Measurements from ENCODE around the gene CD160. TPM values are rescaled to one million over a fixed set of nuclear protein-coding genes. Genes with fewer than 3 reads are reported as not detected.

The CD160 gene
- total RNA-seq, 1 experiment from 2014 or later, result not detected

DNA sequence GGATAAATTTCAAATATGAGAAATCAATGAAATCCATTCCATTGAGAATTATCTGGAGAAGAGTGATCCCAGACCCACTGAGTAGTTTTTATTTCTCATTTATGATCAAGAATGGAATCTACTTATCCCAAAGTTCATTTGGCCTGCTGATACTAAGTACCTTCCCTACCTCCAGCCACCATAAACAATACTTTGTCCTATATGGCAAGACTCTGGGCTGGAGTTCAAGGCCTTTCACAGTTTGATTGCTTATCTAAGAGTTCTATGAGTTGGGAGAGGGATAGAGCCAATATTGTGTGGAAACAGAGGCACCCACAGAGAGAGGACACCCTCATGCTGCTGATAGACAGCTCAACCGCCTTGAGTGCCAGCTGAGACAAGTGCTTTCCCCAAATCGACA lies 17.2 kb upstream of the CD160 start:
- ChIA-PET POLR2A (no interaction called here), CTCF (no interaction called here)
- TF ChIP-seq TCF7L2 (IDR thresholded peaks at IDR 0.05; ENCODE audit: low read depth, low read length), result no peak
- TF ChIP-seq, protein P1, sequence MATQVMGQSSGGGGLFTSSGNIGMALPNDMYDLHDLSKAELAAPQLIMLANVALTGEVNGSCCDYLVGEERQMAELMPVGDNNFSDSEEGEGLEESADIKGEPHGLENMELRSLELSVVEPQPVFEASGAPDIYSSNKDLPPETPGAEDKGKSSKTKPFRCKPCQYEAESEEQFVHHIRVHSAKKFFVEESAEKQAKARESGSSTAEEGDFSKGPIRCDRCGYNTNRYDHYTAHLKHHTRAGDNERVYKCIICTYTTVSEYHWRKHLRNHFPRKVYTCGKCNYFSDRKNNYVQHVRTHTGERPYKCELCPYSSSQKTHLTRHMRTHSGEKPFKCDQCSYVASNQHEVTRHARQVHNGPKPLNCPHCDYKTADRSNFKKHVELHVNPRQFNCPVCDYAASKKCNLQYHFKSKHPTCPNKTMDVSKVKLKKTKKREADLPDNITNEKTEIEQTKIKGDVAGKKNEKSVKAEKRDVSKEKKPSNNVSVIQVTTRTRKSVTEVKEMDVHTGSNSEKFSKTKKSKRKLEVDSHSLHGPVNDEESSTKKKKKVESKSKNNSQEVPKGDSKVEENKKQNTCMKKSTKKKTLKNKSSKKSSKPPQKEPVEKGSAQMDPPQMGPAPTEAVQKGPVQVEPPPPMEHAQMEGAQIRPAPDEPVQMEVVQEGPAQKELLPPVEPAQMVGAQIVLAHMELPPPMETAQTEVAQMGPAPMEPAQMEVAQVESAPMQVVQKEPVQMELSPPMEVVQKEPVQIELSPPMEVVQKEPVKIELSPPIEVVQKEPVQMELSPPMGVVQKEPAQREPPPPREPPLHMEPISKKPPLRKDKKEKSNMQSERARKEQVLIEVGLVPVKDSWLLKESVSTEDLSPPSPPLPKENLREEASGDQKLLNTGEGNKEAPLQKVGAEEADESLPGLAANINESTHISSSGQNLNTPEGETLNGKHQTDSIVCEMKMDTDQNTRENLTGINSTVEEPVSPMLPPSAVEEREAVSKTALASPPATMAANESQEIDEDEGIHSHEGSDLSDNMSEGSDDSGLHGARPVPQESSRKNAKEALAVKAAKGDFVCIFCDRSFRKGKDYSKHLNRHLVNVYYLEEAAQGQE (IDR thresholded peaks at IDR 0.05; ENCODE audit: insufficient read depth in 1 of 2, low read depth in 2 of 2, low read length in 1 of 2), result no peak
- TF ChIP-seq SIN3A (IDR thresholded peaks at IDR 0.05; ENCODE audit: borderline replicate concordance, insufficient read depth, low read depth, low read length), result no peak
- TF ChIP-seq, protein P2, sequence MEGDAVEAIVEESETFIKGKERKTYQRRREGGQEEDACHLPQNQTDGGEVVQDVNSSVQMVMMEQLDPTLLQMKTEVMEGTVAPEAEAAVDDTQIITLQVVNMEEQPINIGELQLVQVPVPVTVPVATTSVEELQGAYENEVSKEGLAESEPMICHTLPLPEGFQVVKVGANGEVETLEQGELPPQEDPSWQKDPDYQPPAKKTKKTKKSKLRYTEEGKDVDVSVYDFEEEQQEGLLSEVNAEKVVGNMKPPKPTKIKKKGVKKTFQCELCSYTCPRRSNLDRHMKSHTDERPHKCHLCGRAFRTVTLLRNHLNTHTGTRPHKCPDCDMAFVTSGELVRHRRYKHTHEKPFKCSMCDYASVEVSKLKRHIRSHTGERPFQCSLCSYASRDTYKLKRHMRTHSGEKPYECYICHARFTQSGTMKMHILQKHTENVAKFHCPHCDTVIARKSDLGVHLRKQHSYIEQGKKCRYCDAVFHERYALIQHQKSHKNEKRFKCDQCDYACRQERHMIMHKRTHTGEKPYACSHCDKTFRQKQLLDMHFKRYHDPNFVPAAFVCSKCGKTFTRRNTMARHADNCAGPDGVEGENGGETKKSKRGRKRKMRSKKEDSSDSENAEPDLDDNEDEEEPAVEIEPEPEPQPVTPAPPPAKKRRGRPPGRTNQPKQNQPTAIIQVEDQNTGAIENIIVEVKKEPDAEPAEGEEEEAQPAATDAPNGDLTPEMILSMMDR (IDR thresholded peaks at IDR 0.05), result no peak
- no peak for TF ChIP-seq POLR2AphosphoS5 (IDR thresholded peaks at IDR 0.05; ENCODE audit: low read depth, low read length)
- no peak for DNase-seq (ENCODE audit: low read depth, low spot score)
- H3K27ac ChIP-seq (ENCODE audit: low read length), result no peak overlapping the region
- in situ Hi-C loops (cut with HindIII; ENCODE audit: low pct_unique_long_range_greater_than_20kb, low sequenced_read_pairs) (no loop called here), intact Hi-C loops (cut with micrococcal nuclease; ENCODE audit: unreplicated experiment) (no loop called here)
- H3K4me1 ChIP-seq (ENCODE audit: control insufficient read depth, insufficient read depth, low read length), result peaks cover under 1% of the 10 kb centered on the region; the same call in 1 of the 2 replicates
- H3K9me3 ChIP-seq (ENCODE audit: control insufficient read depth, insufficient read depth, low read depth, low read length), result no peaks in the 10 kb centered on the region
- no peaks in the 10 kb centered on the region for H3K36me3 ChIP-seq (ENCODE audit: control insufficient read depth, insufficient read depth, low read length)
- no TSS peak for BruUV-seq (replicated peaks)
- H3K27me3 ChIP-seq (ENCODE audit: control insufficient read depth, insufficient read depth, low read length), result no peaks in the 10 kb centered on the region
- ATAC-seq, result no peak
- no peak overlapping the region for H3K4me3 ChIP-seq (ENCODE audit: low read depth in 2 of 2, low read length in 2 of 2)

DNA sequence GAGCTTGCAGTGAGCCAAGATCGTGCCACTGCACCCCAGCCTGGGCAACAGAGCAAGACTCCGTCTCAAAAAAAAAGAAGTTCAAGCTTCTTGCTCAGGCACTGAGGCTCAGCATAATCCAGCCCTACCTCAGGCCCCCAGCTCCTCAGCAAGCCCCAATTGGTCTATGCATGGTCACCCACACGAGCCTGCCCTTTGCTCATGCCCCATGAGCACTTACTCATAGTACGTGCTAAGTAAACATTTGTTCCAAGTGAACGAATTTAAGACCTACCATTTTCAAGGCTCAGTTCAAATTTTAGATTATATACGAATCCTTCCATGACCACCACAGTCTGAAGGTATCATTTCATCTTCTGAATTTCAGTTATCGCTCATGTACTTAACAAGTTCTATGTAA lies 16.5 kb upstream of the CD160 start:
- DNase-seq (ENCODE audit: low read depth, low spot score) (no peak), ATAC-seq (no peak)
- TF ChIP-seq, protein P1 (IDR thresholded peaks at IDR 0.05; ENCODE audit: insufficient read depth in 1 of 2, low read depth in 2 of 2, low read length in 1 of 2), result no peak
- TF ChIP-seq SIN3A (IDR thresholded peaks at IDR 0.05; ENCODE audit: borderline replicate concordance, insufficient read depth, low read depth, low read length) (no peak), POLR2AphosphoS5 (IDR thresholded peaks at IDR 0.05; ENCODE audit: low read depth, low read length) (no peak), TCF7L2 (IDR thresholded peaks at IDR 0.05; ENCODE audit: low read depth, low read length) (no peak)
- TF ChIP-seq, protein P2 (IDR thresholded peaks at IDR 0.05), result no peak
- ChIA-PET POLR2A (no interaction called here), CTCF (no interaction called here)
- H3K36me3 ChIP-seq (ENCODE audit: control insufficient read depth, insufficient read depth, low read length), result no peaks in the 10 kb centered on the region
- intact Hi-C loops (cut with micrococcal nuclease; ENCODE audit: unreplicated experiment), result no loop called here
- peaks cover 8% of the 10 kb centered on the region; the same call in 1 of the 2 replicates for H3K4me1 ChIP-seq (ENCODE audit: control insufficient read depth, insufficient read depth, low read length)
- in situ Hi-C loops (cut with HindIII; ENCODE audit: low pct_unique_long_range_greater_than_20kb, low sequenced_read_pairs), result no loop called here
- no peak overlapping the region for H3K27ac ChIP-seq (ENCODE audit: low read length)
- no TSS peak for BruUV-seq (replicated peaks)
- H3K9me3 ChIP-seq (ENCODE audit: control insufficient read depth, insufficient read depth, low read depth, low read length), result no peaks in the 10 kb centered on the region
- H3K27me3 ChIP-seq (ENCODE audit: control insufficient read depth, insufficient read depth, low read length), result no peaks in the 10 kb centered on the region
- no peak overlapping the region for H3K4me3 ChIP-seq (ENCODE audit: low read depth in 2 of 2, low read length in 2 of 2)
